Dedifferentiated amniotic fluid mesenchymal stem cell (primary cell): ENCODE data around the gene ZNF408.
A peak's percentile ranks its signal among the peaks of the same experiment; 100 is the strongest.
"Not testable (repeated sequence)": the region's sequence is repeated elsewhere in the genome, so short reads cannot be mapped to it uniquely, and the experiment has no call there.

Experiments
- DNase-seq: peaks from one replicate; pipeline ENCODE4 v3.0.0-alpha.2; 2016; ENCODE audit errors: extremely low spot score

ZNF408 gene

GRCh38 chr11:46700241-46701077 is at the start of gene ZNF408, which contains the start of gene ARHGAP1:
Gene ZNF408, plus strand, starts transcription at chr11:46701031. Its CDS starts 17 bp downstream, at chr11:46701048.
Gene ARHGAP1, minus strand, starts transcription at chr11:46700619. Its CDS starts 4,512 bp downstream, at chr11:46696107.
- peak; percentile 99 for DNase-seq

GRCh38 chr11:46655631-46656030 is 45.2 kb upstream of the ZNF408 start:
- no peak for DNase-seq

- DNase-seq: no peak
Measured at GRCh38 chr11:46657186-46657585, 43.6 kb upstream of the ZNF408 start.

GRCh38 chr11:46658259-46658658 is 42.6 kb upstream of the ZNF408 start:
- DNase-seq: no peak

- DNase-seq: no peak
Measured at GRCh38 chr11:46659908-46660307, 40.9 kb upstream of the ZNF408 start.

- DNase-seq: no peak
Measured at GRCh38 chr11:46661836-46662235, 39.0 kb upstream of the ZNF408 start.

- DNase-seq: no peak
Measured at GRCh38 chr11:46662366-46662765, 38.5 kb upstream of the ZNF408 start.

- DNase-seq: no peak
Measured at GRCh38 chr11:46663277-46663940, 37.4 kb upstream of the ZNF408 start.

- no peak for DNase-seq
Measured at GRCh38 chr11:46664612-46665011, 36.2 kb upstream of the ZNF408 start.

- no peak for DNase-seq
Measured at GRCh38 chr11:46665356-46665755, 35.5 kb upstream of the ZNF408 start.

GRCh38 chr11:46666516-46666915 is 34.3 kb upstream of the ZNF408 start:
- DNase-seq: no peak

- no peak for DNase-seq
Measured at GRCh38 chr11:46667043-46667481, 33.8 kb upstream of the ZNF408 start.

- no peak for DNase-seq
Measured at GRCh38 chr11:46668480-46669085, 32.2 kb upstream of the ZNF408 start.

- DNase-seq: no peak
Measured at GRCh38 chr11:46669711-46670139, 31.1 kb upstream of the ZNF408 start.

GRCh38 chr11:46670521-46670920 is 30.3 kb upstream of the ZNF408 start:
- DNase-seq: not testable (repeated sequence)

- no peak for DNase-seq
Measured at GRCh38 chr11:46671958-46672315, 28.9 kb upstream of the ZNF408 start.

- no peak for DNase-seq
Measured at GRCh38 chr11:46672381-46672839, 28.4 kb upstream of the ZNF408 start.

GRCh38 chr11:46673713-46674462 is 26.9 kb upstream of the ZNF408 start:
- no peak for DNase-seq

- no peak for DNase-seq
Measured at GRCh38 chr11:46674463-46675287, 26.2 kb upstream of the ZNF408 start.

GRCh38 chr11:46675288-46675851 is 25.5 kb upstream of the ZNF408 start:
- peak; percentile 70 for DNase-seq
